Measurements from ENCODE around the gene GPR183.

GRCh38 chr13:99246100-99246499, 61.1 kb downstream of the GPR183 start:
- TF ChIP-seq CTCF (tag by site-specific recombination; IDR thresholded peaks at IDR 0.05) = no peak
- no peak for TF ChIP-seq ZNF558 (tag by site-specific recombination; IDR thresholded peaks at IDR 0.05)
- TF ChIP-seq ZNF335 (tag by site-specific recombination; conservative IDR thresholded peaks at IDR 0.05) = no peak
- no peak for TF ChIP-seq ZNF76 (tag by site-specific recombination; IDR thresholded peaks at IDR 0.05; ENCODE audit: borderline replicate concordance, low read depth)
- TF ChIP-seq MYNN (tag by site-specific recombination; IDR thresholded peaks at IDR 0.05; ENCODE audit: borderline replicate concordance) = no peak
- no peak for TF ChIP-seq REPIN1 (tag by site-specific recombination; IDR thresholded peaks at IDR 0.05; ENCODE audit: low read depth)
- no peak for TF ChIP-seq INSM2 (tag by site-specific recombination; IDR thresholded peaks at IDR 0.05)
- no peak for TF ChIP-seq ZNF214 (tag by site-specific recombination; IDR thresholded peaks at IDR 0.05; ENCODE audit: borderline replicate concordance)
- TF ChIP-seq ZBTB10 (tag by site-specific recombination; IDR thresholded peaks at IDR 0.05) = no peak
- TF ChIP-seq ZBTB20 (tag by site-specific recombination; IDR thresholded peaks at IDR 0.05) = no peak
- no peak for TF ChIP-seq PRDM1 (tag by site-specific recombination; IDR thresholded peaks at IDR 0.05)
- TF ChIP-seq ZNF580 (tag by site-specific recombination; IDR thresholded peaks at IDR 0.05) = no peak
